ENCODE results near the gene DRC3. TPM values are rescaled to one million over a fixed set of nuclear protein-coding genes. Genes with fewer than 3 reads are reported as not detected.

The DRC3 gene
- total RNA-seq, 2 experiments from 2014 or later = 0.70 to 0.95 TPM

- peaks cover 3% of the 10 kb centered on the region for H3K36me3 Mint-ChIP-seq (ENCODE audit: low read depth)
Observed at GRCh38 chr17:18015593-18015992, 42.9 kb downstream of the DRC3 start.

GRCh38 chr17:18016426-18016825 is 43.8 kb downstream of the DRC3 start:
- ChIA-PET CTCF (interaction anchor here (1.0 kb wide), 1 partner anchor 18 kb away, joined by 3 read pairs; no protein-coding TSS in a partner anchor), POLR2A (no interaction called here)
- Mint-ChIP-seq H3K27ac (no peak overlapping the region), H3K4me3 (no peak overlapping the region), H3K27me3 (ENCODE audit: low read depth) (no peaks in the 10 kb centered on the region), H3K9me3 (ENCODE audit: insufficient read depth) (no peaks in the 10 kb centered on the region), H3K4me1 (ENCODE audit: low read depth) (no peaks in the 10 kb centered on the region), H3K36me3 (ENCODE audit: low read depth) (peaks cover 3% of the 10 kb centered on the region)
- no peak for DNase-seq
- ATAC-seq = no peak

More at GRCh38 chr17:18015593-18015992, 42.9 kb downstream of the DRC3 start:
- no peak overlapping the region for H3K27ac Mint-ChIP-seq
- no peak for DNase-seq
- ChIA-PET POLR2A (no interaction called here), CTCF (interaction anchor here (1.0 kb wide), 1 partner anchor 18 kb away, joined by 3 read pairs; no protein-coding TSS in a partner anchor)
- H3K4me1 Mint-ChIP-seq (ENCODE audit: low read depth) = no peaks in the 10 kb centered on the region
- H3K9me3 Mint-ChIP-seq (ENCODE audit: insufficient read depth) = no peaks in the 10 kb centered on the region
- ATAC-seq = no peak
- H3K27me3 Mint-ChIP-seq (ENCODE audit: low read depth) = no peaks in the 10 kb centered on the region
- no peak overlapping the region for H3K4me3 Mint-ChIP-seq

GRCh38 chr17:18017958-18018357 is 45.3 kb downstream of the DRC3 start:
- ATAC-seq (no peak), DNase-seq (no peak)
- H3K4me1 Mint-ChIP-seq (ENCODE audit: low read depth) = no peaks in the 10 kb centered on the region
- no peaks in the 10 kb centered on the region for H3K27me3 Mint-ChIP-seq (ENCODE audit: low read depth)
- ChIA-PET POLR2A (no interaction called here), CTCF (no interaction called here)
- peaks cover 3% of the 10 kb centered on the region for H3K36me3 Mint-ChIP-seq (ENCODE audit: low read depth)
- H3K9me3 Mint-ChIP-seq (ENCODE audit: insufficient read depth) = no peaks in the 10 kb centered on the region
- no peak overlapping the region for H3K27ac Mint-ChIP-seq
- H3K4me3 Mint-ChIP-seq = no peak overlapping the region

GRCh38 chr17:18018411-18018921 is 45.8 kb downstream of the DRC3 start:
- ChIA-PET POLR2A (no interaction called here), CTCF (no interaction called here)
- ATAC-seq = no peak
- no peak for DNase-seq
- H3K9me3 Mint-ChIP-seq (ENCODE audit: insufficient read depth) = no peaks in the 10 kb centered on the region
- H3K4me1 Mint-ChIP-seq (ENCODE audit: low read depth) = no peaks in the 10 kb centered on the region
- H3K27ac Mint-ChIP-seq = no peak overlapping the region
- H3K36me3 Mint-ChIP-seq (ENCODE audit: low read depth) = peaks cover 3% of the 10 kb centered on the region
- no peak overlapping the region for H3K4me3 Mint-ChIP-seq
- H3K27me3 Mint-ChIP-seq (ENCODE audit: low read depth) = no peaks in the 10 kb centered on the region

- H3K36me3 Mint-ChIP-seq (ENCODE audit: low read depth) = peaks cover 7% of the 10 kb centered on the region
- H3K27ac Mint-ChIP-seq = no peak overlapping the region
- H3K4me3 Mint-ChIP-seq = no peak overlapping the region
- ATAC-seq (no peak), DNase-seq (no peak)
- peaks cover under 1% of the 10 kb centered on the region for H3K4me1 Mint-ChIP-seq (ENCODE audit: low read depth)
- H3K27me3 Mint-ChIP-seq (ENCODE audit: low read depth) = no peaks in the 10 kb centered on the region
- ChIA-PET POLR2A (interaction anchor here (1.0 kb wide), 1 partner anchor 19 kb away, joined by 3 read pairs; no protein-coding TSS in a partner anchor), CTCF (interaction anchor here (1.2 kb wide), 1 partner anchor 101 kb away, joined by 3 read pairs; no protein-coding TSS in a partner anchor)
- no peaks in the 10 kb centered on the region for H3K9me3 Mint-ChIP-seq (ENCODE audit: insufficient read depth)
Observed at GRCh38 chr17:18019838-18020154, 47.1 kb downstream of the DRC3 start.

- ChIA-PET POLR2A (no interaction called here), CTCF (interaction anchor here (1.2 to 1.9 kb wide), 2 partner anchors 13 to 102 kb away, joined by 3 to 7 read pairs; no protein-coding TSS in a partner anchor)
- H3K9me3 Mint-ChIP-seq (ENCODE audit: insufficient read depth) = no peaks in the 10 kb centered on the region
- DNase-seq (no peak), ATAC-seq (no peak)
- H3K27me3 Mint-ChIP-seq (ENCODE audit: low read depth) = no peaks in the 10 kb centered on the region
- no peak overlapping the region for H3K4me3 Mint-ChIP-seq
- H3K36me3 Mint-ChIP-seq (ENCODE audit: low read depth) = peaks cover 10% of the 10 kb centered on the region
- H3K4me1 Mint-ChIP-seq (ENCODE audit: low read depth) = peaks cover 11% of the 10 kb centered on the region
- no peak overlapping the region for H3K27ac Mint-ChIP-seq
Observed at GRCh38 chr17:18020971-18021370, 48.3 kb downstream of the DRC3 start.

- H3K4me1 Mint-ChIP-seq (ENCODE audit: low read depth) = peaks cover 15% of the 10 kb centered on the region
- ChIA-PET POLR2A (no interaction called here), CTCF (interaction anchor here (1.2 to 1.9 kb wide), 2 partner anchors 12 to 133 kb away, joined by 3 to 7 read pairs; no protein-coding TSS in a partner anchor)
- H3K36me3 Mint-ChIP-seq (ENCODE audit: low read depth) = peaks cover 10% of the 10 kb centered on the region
- no peaks in the 10 kb centered on the region for H3K9me3 Mint-ChIP-seq (ENCODE audit: insufficient read depth)
- no peak for ATAC-seq
- no peak overlapping the region for H3K27ac Mint-ChIP-seq
- no peak overlapping the region for H3K4me3 Mint-ChIP-seq
- DNase-seq = no peak
- H3K27me3 Mint-ChIP-seq (ENCODE audit: low read depth) = no peaks in the 10 kb centered on the region
Observed at GRCh38 chr17:18021372-18021771, 48.7 kb downstream of the DRC3 start.

GRCh38 chr17:18025241-18025944 is 52.7 kb downstream of the DRC3 start:
- no peaks in the 10 kb centered on the region for H3K9me3 Mint-ChIP-seq (ENCODE audit: insufficient read depth)

GRCh38 chr17:18025945-18026776 is 53.5 kb downstream of the DRC3 start:
- DNase-seq = peak; percentile 57
- peaks cover 20% of the 10 kb centered on the region for H3K4me1 Mint-ChIP-seq (ENCODE audit: low read depth)
- ChIA-PET CTCF (interaction anchor here (0.9 to 3.8 kb wide), 5 partner anchors 8 to 346 kb away, joined by 4 to 24 read pairs (median 5); partner anchors contain the start of genes DRC3 and TOM1L2), POLR2A (no interaction called here)
- no peaks in the 10 kb centered on the region for H3K27me3 Mint-ChIP-seq (ENCODE audit: low read depth)
- no peaks in the 10 kb centered on the region for H3K9me3 Mint-ChIP-seq (ENCODE audit: insufficient read depth)
- ATAC-seq = peak; percentile 91
- H3K27ac Mint-ChIP-seq = peak overlapping the region; percentile 44
- no peak overlapping the region for H3K4me3 Mint-ChIP-seq
- peaks cover 13% of the 10 kb centered on the region for H3K36me3 Mint-ChIP-seq (ENCODE audit: low read depth)

More at GRCh38 chr17:18025241-18025944, 52.7 kb downstream of the DRC3 start:
- H3K27ac Mint-ChIP-seq = peak overlapping the region; percentile 44
- DNase-seq (peak; percentile 47), ATAC-seq (peak; percentile 61)
- no peaks in the 10 kb centered on the region for H3K27me3 Mint-ChIP-seq (ENCODE audit: low read depth)
- no peak overlapping the region for H3K4me3 Mint-ChIP-seq
- peaks cover 20% of the 10 kb centered on the region for H3K4me1 Mint-ChIP-seq (ENCODE audit: low read depth)
- H3K36me3 Mint-ChIP-seq (ENCODE audit: low read depth) = peaks cover 13% of the 10 kb centered on the region
- POLR2A ChIA-PET = interaction anchor here (0.6 kb wide), 1 partner anchor 11 kb away, joined by 3 read pairs; no protein-coding TSS in a partner anchor
- CTCF ChIA-PET = interaction anchor here (0.9 to 3.8 kb wide), 7 partner anchors 9 to 345 kb away, joined by 4 to 24 read pairs (median 5); partner anchors contain the start of genes DRC3 and TOM1L2

GRCh38 chr17:18027280-18027679 is 54.6 kb downstream of the DRC3 start:
- POLR2A ChIA-PET = no interaction called here
- DNase-seq (no peak), ATAC-seq (no peak)
- Mint-ChIP-seq H3K27me3 (ENCODE audit: low read depth) (no peaks in the 10 kb centered on the region), H3K4me1 (ENCODE audit: low read depth) (peaks cover 26% of the 10 kb centered on the region), H3K27ac (no peak overlapping the region), H3K9me3 (ENCODE audit: insufficient read depth) (no peaks in the 10 kb centered on the region), H3K36me3 (ENCODE audit: low read depth) (peaks cover 13% of the 10 kb centered on the region), H3K4me3 (no peak overlapping the region)
- CTCF ChIA-PET = interaction anchor here (0.8 kb wide), 1 partner anchor 136 kb away, joined by 3 read pairs; no protein-coding TSS in a partner anchor

GRCh38 chr17:18028114-18028951 is 55.7 kb downstream of the DRC3 start:
- DNase-seq (no peak), ATAC-seq (no peak)
- POLR2A ChIA-PET = interaction anchor here (0.6 kb wide), 1 partner anchor 49 kb away, joined by 3 read pairs; no protein-coding TSS in a partner anchor
- Mint-ChIP-seq H3K9me3 (ENCODE audit: insufficient read depth) (no peaks in the 10 kb centered on the region), H3K27me3 (ENCODE audit: low read depth) (no peaks in the 10 kb centered on the region), H3K4me1 (ENCODE audit: low read depth) (peaks cover 35% of the 10 kb centered on the region), H3K27ac (no peak overlapping the region), H3K36me3 (ENCODE audit: low read depth) (peaks cover 13% of the 10 kb centered on the region), H3K4me3 (no peak overlapping the region)
- CTCF ChIA-PET = interaction anchor here (1.5 kb wide), 1 partner anchor 137 kb away, joined by 5 read pairs; no protein-coding TSS in a partner anchor
